SIG-M5 treated with dmso at 0.1 percent for 504 hours (cell line): ENCODE measurements around the gene POLA1.
A peak's percentile ranks its signal among the peaks of the same experiment; 100 is the strongest.

ENCODE experiments used
- DNase-seq: peaks from one replicate; lab custom pipeline; 2025; ENCODE audit not compliant: unreplicated experiment; lab: John Stamatoyannopoulos, UW

Gene POLA1

DNA sequence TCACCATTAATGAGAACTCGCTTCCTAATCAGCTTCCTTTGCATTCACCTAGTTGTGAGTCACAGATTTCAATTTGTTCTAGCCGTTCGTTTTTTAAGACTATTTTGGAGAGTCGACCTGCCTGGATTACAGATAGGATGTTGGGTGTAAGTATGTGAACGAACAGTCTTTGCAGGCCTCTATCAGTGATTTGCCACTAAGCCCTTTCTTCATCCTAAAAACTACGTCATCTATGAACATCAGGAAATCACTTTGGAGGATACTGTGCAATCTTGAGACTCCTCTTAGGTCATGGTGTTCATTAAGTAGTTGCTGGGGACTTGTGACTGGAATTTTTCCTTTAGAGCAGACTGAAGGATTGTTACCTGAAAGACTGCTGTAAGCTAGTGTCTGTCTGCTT is 1.1 kb downstream of the POLA1 start:
- no peak for DNase-seq

- DNase-seq: no peak
Observed at GRCh38 chrX:24696294-24696693, 2.6 kb downstream of the POLA1 start.

DNA sequence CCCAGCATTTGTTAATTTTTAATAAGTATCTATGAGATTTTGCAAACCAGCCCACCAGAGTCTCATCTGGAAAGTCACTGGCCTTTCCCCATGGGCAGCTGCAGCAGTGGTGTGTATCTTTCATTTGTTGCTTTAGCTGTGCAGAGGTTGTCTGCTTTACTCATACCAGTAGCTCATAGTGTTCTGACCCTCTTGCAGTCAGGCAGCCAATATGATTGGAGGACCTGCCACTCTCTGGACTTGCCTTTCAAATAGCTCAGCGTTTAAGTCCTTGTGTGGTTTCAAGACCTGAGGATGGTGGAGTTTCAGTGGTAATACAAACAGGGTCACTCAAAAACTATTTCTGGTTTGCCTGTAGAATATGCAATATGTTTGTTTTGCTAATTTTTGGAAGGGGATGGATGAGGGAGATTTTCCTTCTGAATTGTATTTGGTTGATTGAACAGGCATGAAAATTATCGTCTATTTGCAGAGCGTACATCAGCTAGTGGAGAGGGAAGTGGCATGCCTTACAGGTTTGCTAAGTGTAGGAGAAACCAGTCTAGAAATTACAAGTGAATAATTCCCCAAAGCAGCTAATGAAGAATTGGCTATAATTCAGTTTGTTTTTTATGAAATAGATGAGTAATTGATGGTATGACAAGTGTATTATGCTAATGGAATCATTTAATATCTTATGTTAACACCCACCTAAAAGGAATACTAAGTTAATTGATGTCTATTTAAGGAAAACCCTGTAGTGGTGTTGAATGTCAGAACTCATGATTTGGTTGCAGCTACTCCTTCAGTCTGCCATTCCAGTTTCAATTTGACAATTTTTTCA is 8.9 kb downstream of the POLA1 start:
- DNase-seq: no peak

GRCh38 chrX:24703185-24703494 is 9.4 kb downstream of the POLA1 start:
- no peak for DNase-seq

- no peak for DNase-seq
Observed at GRCh38 chrX:24718771-24719170, 25.1 kb downstream of the POLA1 start.

DNA sequence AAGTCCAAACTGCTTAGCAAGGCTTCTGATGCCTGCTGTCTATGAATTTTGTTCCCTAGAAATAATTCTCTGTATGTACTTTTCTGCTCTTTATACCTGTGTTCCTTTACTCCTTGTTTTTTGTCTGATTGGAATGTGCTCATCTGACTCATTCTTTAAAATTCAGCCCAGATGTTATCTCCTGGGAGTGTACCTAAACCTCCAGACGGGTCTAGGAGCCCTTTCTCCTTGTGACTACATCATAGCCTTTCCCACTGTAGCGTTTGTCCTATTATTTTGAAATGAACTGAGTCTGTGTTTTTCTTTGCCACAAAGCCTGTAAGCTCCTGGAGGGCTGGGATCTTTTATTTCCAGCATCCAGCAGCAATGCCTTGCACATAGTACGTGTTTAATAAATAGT is 26.3 kb downstream of the POLA1 start:
- DNase-seq: no peak

- DNase-seq: no peak
Observed at GRCh38 chrX:24728530-24728929, 34.8 kb downstream of the POLA1 start.

- DNase-seq: peak; percentile 13
Observed at GRCh38 chrX:24732766-24733500, 39.2 kb downstream of the POLA1 start.

DNA sequence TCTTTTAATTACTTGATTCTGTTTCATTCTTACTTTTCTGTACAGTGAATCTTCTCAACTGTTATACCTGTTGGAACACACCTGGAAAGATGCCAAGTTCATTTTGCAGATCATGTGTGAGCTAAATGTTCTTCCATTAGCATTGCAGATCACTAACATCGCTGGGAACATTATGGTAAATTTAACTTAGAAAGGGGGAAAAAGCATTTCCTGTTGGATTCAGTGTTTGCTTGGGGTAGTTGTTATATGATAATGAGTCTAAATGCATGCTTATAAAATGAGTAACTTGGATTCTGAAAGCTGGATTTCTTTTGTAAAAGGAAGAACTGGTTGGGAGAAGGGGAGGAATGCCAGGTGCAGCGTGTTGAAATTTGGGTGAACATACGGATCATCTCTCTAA is 47.6 kb downstream of the POLA1 start:
- no peak for DNase-seq

- no peak for DNase-seq
Observed at GRCh38 chrX:24748196-24748595, 54.5 kb downstream of the POLA1 start.

DNA sequence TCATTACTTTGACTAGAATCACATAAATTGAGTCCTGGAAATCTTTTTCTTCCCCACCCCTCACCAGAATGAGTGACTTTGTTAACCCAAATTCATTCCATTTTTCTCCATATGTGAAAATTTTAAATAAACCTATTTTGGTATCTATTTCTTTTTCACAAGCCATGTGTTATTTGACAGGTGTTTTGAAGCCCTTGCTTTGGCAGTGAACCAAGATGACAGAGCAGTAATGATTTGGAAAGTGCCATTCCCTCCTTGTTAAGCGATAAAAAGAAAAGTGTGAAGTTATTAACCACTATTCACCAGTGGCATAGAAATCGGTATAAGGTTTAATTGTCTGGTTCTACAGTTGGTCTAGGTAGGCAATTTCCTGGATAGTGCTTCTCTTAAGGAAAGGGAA is 66.1 kb downstream of the POLA1 start:
- no peak for DNase-seq

GRCh38 chrX:24760363-24761000 is 66.8 kb downstream of the POLA1 start:
- DNase-seq: no peak

GRCh38 chrX:24761306-24761705 is 67.6 kb downstream of the POLA1 start:
- no peak for DNase-seq

DNA sequence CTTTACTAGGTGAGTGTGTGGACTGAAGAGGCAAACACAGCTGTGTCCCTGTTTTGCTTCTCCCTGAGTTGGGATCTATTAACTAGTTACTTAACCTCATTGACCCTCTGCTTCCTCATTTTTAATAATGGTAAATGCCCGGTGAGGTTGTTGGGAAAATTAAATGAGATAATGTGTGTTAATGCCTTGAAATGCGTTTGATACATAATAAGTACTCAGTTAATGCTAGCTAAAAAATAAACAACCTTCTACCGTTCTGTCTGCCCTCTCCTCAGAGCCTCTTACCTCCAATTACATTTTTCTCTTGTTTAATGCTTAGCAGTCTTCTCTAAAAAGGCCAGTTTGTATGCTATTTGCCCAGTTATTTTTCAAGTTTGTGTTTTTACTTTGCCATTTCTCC is 70.3 kb downstream of the POLA1 start:
- no peak for DNase-seq

GRCh38 chrX:24767557-24767956 is 73.8 kb downstream of the POLA1 start:
- no peak for DNase-seq

DNA sequence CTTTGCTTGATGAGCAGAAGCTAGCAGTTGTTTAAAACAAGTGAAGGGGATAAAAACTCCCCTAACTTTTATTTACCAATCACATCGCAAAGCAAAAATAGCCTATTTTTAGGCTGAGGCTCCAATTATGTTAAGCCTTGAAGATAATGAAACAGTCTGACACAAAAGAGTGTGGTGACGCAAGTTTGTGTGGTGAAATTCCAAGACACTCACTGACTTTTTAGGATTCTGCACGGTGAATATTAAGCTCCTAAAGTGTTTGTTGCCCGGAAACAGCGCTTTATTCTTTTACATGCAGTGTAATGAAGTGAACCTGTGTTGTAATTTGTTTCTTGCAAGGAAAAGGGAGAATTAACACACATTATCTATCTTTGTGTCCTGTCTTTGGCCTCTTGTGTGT is 74.8 kb downstream of the POLA1 start:
- no peak for DNase-seq

DNA sequence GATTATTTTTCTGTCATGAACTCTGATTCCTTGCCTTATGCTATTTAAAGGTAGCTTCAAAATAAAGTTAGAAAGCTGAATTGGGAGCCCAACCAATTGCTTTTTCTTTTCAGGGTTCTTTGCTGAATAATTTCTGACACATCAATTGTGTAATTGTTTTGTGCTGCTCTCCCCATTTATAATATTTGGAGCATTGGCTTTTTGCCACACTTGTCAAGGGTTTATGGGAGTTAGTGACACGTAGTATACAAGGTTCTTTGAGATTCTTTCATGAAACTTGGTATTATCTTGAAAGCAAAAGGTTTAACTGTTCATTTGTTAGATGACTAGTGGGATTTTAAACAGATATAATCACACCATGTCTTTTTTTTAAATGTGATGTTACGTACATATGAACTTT is 80.9 kb downstream of the POLA1 start:
- DNase-seq: no peak

DNA sequence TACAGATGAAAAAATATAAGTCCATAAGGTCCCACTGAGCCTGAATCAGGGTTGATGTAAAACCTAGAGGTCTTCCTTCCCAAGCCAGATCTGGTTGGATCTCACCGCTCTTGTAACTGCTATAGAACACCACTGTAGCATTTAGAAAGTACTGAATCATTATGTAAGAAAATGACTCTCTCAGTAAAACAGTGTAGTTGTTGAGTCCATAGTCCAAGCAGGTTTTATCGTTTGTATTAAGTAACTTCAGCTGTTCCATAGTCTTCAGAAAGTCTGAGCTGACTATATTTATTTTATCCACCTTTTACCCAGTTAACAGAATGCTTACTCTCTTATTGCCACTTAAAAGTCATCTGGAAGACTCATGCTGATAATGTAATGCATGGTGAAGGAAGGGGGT is 82.2 kb downstream of the POLA1 start:
- no peak for DNase-seq

GRCh38 chrX:24777660-24778059 is 83.9 kb downstream of the POLA1 start:
- DNase-seq: peak; percentile 4

DNA sequence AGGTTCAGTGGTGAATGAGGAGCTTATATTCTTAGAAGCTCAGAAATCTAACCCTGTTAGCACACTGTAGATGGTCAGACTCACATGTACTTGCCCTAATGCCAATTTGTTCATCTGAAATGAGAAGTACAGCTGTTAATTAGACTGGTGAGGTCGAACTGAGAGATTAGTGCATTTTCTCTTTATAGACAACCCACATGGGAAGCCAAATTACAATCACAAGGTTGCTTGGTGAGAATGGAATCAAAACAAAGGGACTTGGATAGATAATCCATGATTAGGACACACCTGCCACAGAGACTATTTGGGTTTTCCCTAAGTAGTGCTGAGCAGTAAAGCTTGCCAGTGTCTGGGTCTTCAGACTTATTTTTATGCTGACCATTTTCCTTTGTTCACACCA is 88.3 kb downstream of the POLA1 start:
- no peak for DNase-seq

DNA sequence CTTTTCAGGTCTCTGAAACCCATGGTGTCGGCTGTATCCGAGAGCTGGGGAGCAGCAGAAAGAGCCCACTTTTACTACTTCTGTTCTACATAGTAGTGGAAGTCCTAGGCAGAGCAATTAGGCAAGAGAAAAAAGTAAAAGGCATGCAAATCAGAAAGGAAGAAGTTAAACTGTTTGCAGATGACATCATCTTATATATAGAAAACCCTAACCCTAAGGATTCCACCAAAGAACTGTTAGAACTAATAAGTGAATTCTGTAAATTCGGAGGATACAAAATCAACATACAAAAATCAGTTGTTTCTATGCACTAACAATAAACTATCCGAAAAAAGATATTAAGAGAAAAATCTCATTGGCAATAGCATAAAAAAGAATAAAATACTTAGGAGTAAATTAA is 95.3 kb downstream of the POLA1 start:
- no peak for DNase-seq

GRCh38 chrX:24790166-24790565 is 96.4 kb downstream of the POLA1 start:
- no peak for DNase-seq
